PFSK-1 (cell line): ENCODE data around the gene KIF6.

Source experiments
- FOXP2 ChIP-seq: optimal IDR thresholded peaks from 2 replicates; pipeline ENCODE3; 2011; ENCODE audit warnings: borderline replicate concordance, control low read depth, inconsistent platforms; ENCODE audit not compliant: insufficient read depth; ENCODE audit errors: extremely low read length, extremely low read depth
- POLR2AphosphoS5 ChIP-seq: IDR thresholded peaks from 2 replicates; pipeline ENCODE4 v1.6.1; 2012; ENCODE audit warnings: low read depth, mild to moderate bottlenecking, control low read depth, low read length, moderate library complexity
- REST ChIP-seq, 2 experiments: IDR thresholded peaks; 2 replicates each; pipeline versions ENCODE4 v1.6.1 to v1.8.0; 2011 to 2012; ENCODE audit warnings: low read depth in 2 of 2, low read length in 2 of 2, control low read depth in 1 of 2, inconsistent platforms in 1 of 2, mild to moderate bottlenecking in 1 of 2, moderate library complexity in 1 of 2; ENCODE audit not compliant: insufficient read depth in 1 of 2
- SIN3A ChIP-seq: IDR thresholded peaks from 2 replicates; pipeline ENCODE4 v1.6.1; 2012; ENCODE audit warnings: mild to moderate bottlenecking, low read length, moderate library complexity, borderline replicate concordance; ENCODE audit not compliant: insufficient read depth
- TAF1 ChIP-seq: IDR thresholded peaks from 2 replicates; pipeline ENCODE4 v1.6.1; 2012; ENCODE audit warnings: low read length, control low read depth, borderline replicate concordance; ENCODE audit not compliant: insufficient read depth

The KIF6 gene

GRCh38 chr6:39282774-39283173 lies 442.4 kb downstream of the KIF6 start:
- TF ChIP-seq POLR2AphosphoS5, result no peak

GRCh38 chr6:39281312-39281980 lies 443.8 kb downstream of the KIF6 start:
- TF ChIP-seq POLR2AphosphoS5 (no peak), FOXP2 (no peak), SIN3A (no peak), REST (IDR thresholded peaks at IDR 0.05; ENCODE audit: insufficient read depth in 1 of 2, low read depth in 2 of 2, low read length in 2 of 2) (no peak), TAF1 (no peak)

- TF ChIP-seq TAF1, result no peak
- no peak for TF ChIP-seq REST (IDR thresholded peaks at IDR 0.05; ENCODE audit: insufficient read depth in 1 of 2, low read depth in 2 of 2, low read length in 2 of 2)
- no peak for TF ChIP-seq POLR2AphosphoS5
- TF ChIP-seq SIN3A, result no peak
- no peak for TF ChIP-seq FOXP2
These were observed 444.9 kb downstream of the KIF6 start for GRCh38 chr6:39280247-39280731.
